AG09319 (cell line): ENCODE measurements around the gene MAP3K4.

ENCODE experiments used
- DNase-seq: peaks from one replicate; pipeline ENCODE4 v3.0.0-alpha.2; 2010; ENCODE audit warnings: low read depth; ENCODE audit errors: extremely low read depth
- TF ChIP-seq, protein P1 (sequence below): IDR thresholded peaks from 2 replicates; pipeline ENCODE4 v1.5.1; 2011; ENCODE audit warnings: low read depth, mild to moderate bottlenecking, inconsistent platforms, low read length, moderate library complexity

The MAP3K4 gene

DNA sequence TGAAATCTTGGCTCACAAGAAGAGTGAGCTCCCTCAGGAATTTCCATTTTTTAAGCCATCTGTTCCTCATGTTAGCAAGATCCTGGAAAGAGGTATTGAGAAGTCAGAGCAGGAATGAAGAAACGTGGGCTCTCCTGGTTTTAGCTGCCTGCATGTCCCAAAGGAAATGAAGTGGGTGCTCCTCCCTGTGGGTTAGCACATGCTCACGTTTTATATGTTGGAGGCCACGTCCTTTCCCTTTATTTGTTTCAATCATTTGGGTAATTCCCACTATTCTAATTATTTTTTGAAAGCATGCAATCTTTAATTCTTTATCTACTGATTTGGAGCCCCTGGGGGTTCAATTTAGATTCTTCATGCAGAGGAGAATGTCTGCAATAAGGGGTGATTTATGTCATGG lies 4.3 kb upstream of the MAP3K4 start:
- DNase-seq: no peak
- TF ChIP-seq, protein P1, sequence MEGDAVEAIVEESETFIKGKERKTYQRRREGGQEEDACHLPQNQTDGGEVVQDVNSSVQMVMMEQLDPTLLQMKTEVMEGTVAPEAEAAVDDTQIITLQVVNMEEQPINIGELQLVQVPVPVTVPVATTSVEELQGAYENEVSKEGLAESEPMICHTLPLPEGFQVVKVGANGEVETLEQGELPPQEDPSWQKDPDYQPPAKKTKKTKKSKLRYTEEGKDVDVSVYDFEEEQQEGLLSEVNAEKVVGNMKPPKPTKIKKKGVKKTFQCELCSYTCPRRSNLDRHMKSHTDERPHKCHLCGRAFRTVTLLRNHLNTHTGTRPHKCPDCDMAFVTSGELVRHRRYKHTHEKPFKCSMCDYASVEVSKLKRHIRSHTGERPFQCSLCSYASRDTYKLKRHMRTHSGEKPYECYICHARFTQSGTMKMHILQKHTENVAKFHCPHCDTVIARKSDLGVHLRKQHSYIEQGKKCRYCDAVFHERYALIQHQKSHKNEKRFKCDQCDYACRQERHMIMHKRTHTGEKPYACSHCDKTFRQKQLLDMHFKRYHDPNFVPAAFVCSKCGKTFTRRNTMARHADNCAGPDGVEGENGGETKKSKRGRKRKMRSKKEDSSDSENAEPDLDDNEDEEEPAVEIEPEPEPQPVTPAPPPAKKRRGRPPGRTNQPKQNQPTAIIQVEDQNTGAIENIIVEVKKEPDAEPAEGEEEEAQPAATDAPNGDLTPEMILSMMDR: no peak

DNA sequence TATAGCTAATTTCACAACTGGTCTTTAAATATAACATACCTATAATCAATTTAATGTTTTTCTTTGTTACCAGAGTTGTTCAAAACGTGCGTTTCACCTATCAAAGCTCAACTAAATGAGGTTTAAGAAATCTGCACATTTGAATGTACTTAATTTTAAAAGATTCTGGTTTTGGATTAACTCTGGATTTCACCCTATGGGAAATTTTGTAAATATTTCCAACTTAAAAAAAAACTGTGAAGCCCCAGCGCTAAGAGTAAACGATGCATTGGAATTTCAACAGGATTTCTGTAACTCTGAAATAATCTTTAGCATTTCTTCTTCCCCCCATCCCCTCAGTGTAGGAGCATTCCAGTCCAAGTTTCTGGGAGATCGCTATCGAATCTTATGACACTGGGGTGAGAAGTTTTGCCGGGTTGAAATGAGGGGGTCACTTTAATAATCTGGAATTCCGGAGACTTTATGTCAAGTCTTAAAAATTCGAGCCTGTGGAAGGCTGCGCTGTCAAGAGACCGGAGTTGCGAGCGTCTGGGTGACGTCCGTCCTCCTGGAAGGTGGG lies 643 bp upstream of the MAP3K4 start:
- DNase-seq: no peak
- TF ChIP-seq, protein P1: no peak

DNA sequence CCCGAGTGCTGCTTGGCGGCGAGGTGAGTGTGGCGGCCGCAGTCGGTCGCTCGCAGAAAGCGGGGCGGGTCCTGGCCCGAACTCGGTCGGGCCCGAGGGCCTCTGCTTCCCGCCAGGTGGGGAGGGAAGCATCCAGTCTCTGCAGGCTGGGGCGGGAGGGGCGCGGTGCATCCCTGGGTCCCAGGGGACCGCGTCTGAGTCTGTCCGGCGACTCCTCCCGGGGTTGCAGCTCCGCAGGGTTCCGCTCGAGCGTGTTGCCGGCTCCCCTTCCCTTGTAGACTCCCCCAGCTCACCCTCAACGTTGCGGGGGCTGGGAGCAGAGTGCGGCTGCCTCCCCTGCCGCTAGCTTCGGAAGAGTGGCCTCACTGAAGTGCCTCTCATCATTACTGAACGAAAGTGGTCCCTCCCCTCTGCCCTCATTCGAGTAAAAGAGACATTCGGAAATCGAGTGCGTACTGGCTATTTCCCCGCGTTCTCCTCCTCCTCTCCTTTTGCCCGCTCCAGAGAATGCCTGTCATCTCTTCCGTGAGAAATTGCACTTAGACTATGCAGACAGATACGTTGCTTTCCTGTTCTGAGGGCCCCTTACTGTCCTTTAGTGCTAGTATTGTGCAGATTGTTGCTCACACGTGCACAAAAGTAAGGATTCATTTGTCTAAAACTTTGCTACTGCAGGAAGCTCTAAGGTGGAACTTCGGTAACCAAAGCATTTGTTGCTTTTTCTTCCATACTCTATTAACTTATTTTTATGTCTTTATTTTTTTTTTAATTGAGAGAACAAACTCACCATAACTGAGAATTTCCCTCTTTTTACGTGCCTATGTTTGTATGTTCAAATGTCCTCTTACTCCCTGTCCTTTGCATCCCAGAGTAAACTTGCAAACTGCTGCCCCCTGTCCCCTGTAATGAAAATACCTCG lies 751 bp downstream of the MAP3K4 start:
- no peak for DNase-seq
- TF ChIP-seq, protein P1: peak; percentile 77

DNA sequence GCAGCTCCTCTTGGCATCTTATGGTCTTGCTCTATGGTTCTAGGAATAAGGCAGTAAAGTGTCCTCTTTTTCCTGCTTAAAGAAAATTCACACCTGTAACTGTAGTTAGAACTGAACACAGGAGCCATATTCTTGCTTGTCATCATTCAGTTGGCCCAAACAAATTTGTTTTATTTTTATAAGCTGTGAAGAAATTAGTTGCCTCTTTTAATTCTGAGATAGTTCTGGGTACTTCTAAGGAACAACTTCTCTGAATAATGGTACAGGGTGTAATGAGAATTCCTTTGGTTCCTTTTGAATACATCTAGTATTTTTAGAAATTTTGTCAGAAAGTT lies 1.4 kb downstream of the MAP3K4 start:
- TF ChIP-seq, protein P1: no peak
- DNase-seq: no peak

DNA sequence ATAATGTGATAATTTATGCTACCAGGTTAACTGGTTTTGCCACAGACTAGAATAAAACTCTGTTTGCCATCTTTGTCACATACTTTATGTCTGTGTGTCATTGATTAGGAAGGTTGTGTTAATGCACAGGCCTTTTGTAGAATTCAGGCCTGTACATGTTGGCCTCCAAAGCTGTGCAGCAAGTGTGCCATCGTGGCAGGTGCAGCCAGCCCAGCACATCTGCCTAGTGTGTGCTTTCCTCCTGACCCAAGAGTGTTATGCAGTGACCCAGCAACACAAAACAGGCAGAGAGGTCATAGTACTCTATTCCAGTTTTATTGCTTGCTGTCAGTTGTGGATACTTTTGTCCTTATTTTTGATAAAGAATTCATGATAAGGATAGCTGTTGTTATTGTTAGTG lies 3.7 kb downstream of the MAP3K4 start:
- DNase-seq: no peak
- TF ChIP-seq, protein P1: no peak

DNA sequence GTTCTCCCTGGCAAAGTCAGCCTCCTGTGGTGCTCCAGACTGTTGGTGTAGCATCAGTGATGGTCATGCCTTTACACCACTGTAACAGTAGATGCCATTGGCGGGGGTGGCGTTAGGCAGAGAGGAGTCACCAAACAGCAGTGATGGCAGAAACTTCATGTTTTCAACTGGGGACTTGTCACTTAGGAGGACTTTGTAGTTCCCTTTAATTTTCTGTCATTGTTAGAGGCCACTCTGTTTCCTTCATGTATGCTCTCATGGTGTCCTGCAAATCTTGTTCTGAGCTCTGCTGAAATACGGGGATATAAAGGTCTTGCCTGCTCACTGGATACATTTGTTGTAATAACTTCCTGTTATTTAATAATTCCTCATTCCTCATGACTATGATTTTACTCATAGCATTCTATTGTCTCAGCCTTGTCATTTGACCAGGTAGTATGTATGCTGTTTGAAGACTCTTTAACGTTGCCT lies 4.6 kb downstream of the MAP3K4 start:
- DNase-seq: no peak
- TF ChIP-seq, protein P1: no peak

DNA sequence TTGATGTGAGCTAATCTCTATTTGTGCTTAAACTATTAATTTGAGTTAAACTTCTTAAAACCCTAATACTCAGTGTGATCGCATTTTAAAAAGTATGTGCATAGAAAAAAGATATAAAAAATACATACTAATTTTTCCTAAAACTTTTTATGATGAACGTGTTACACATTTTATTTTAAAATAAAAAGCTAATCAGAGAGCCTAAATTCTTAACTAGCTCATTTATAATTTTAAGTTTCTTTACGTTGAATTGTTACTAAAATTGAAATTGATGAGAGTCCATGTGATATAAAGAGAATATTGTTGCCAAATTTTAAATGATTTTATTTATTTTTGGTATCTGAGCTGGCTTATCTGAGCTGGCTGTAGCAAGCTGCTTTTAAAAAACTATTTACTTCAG lies 6.6 kb downstream of the MAP3K4 start:
- TF ChIP-seq, protein P1: no peak
- no peak for DNase-seq
